Type B pancreatic cell (in vitro differentiated cells): ENCODE measurements around the gene ANKDD1A. TPM values are rescaled to one million over a fixed set of nuclear protein-coding genes. Genes with fewer than 3 reads are reported as not detected.

Experiments
- DNase-seq: peaks from one replicate; pipeline ENCODE4 v3.0.0; 2021; ENCODE audit warnings: mixed read lengths; ENCODE audit not compliant: unreplicated experiment; ENCODE audit errors: extremely low spot score
- H3K27ac Mint-ChIP-seq: 2 replicates; pipeline ENCODE4 v1.8.0; 2021; ENCODE audit warnings: mild to moderate bottlenecking, mixed read lengths
- H3K27me3 Mint-ChIP-seq: 2 replicates; pipeline ENCODE4 v1.8.0; 2021; ENCODE audit warnings: mixed read lengths
- H3K36me3 Mint-ChIP-seq: 2 replicates; pipeline ENCODE4 v1.8.0; 2021; ENCODE audit warnings: mixed read lengths
- H3K4me1 Mint-ChIP-seq: one replicate; pipeline ENCODE4 v1.8.0; 2021; ENCODE audit warnings: mixed read lengths; ENCODE audit not compliant: unreplicated experiment
- H3K4me3 Mint-ChIP-seq: 2 replicates; pipeline ENCODE4 v1.8.0; 2021; ENCODE audit warnings: mild to moderate bottlenecking, mixed read lengths
- H3K9me3 Mint-ChIP-seq: 2 replicates; pipeline ENCODE4 v1.8.0; 2021; ENCODE audit warnings: mixed read lengths
- total RNA-seq: library from RNA; stranded (reverse); gene quantifications from 2 replicates; pipeline ENCODE4 v1.2.1, GENCODE V29; 2021; ENCODE audit warnings: low replicate concordance
- TF ChIP-seq, protein P1 (sequence below): fragments of 200-600 bp; sonication (generic); conservative IDR thresholded peaks from 2 replicates; pipeline ENCODE4 v1.5.0; 2021; ENCODE audit warnings: antibody characterized with exemption, mild to moderate bottlenecking

ANKDD1A gene
- total RNA-seq, 1 donor from 2014 or later: 3.2 TPM

DNA sequence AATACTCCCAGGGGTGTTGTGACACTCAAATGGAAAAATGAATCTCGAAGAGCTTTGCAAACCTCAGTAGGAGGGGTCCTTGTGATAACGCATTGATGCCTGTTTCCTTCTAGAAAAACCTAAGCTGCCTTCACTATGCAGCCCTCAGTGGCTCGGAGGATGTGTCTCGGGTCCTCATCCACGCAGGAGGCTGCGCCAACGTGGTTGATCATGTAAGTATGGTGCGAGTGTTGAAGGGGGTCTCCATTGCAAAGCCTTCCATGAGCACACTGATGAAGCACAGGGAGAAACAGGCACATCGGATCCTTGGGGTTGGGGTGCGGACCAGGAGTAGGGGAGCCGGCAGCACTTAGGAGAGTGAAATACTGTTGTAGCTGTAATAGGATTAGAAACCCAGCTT is 22.3 kb downstream of the ANKDD1A start:
- Mint-ChIP-seq H3K27ac (no peak overlapping the region), H3K27me3 (no peaks in the 10 kb centered on the region)

DNA sequence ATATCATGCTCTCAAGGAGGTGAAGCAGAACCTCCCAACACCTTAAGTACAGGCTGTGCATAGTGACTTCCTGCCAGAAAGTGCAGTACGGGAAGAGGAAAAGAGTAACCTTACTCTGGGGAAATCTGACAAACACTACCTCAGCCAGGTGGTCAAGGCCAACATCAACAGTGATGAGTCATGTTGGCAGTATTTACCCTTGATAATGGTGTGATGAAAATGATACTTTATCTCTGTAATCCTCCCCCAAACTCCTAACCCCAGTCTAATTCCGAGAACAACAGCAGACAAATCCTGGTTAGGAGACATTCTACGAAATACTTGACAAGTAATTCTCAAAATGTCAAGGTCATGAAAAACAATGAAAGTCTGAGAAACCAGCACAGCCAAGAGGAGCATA is 26.5 kb downstream of the ANKDD1A start:
- no peaks in the 10 kb centered on the region for H3K4me1 Mint-ChIP-seq
- H3K9me3 Mint-ChIP-seq: no peaks in the 10 kb centered on the region
- no peaks in the 10 kb centered on the region for H3K27me3 Mint-ChIP-seq
- no peaks in the 10 kb centered on the region for H3K36me3 Mint-ChIP-seq
- no peak overlapping the region for H3K4me3 Mint-ChIP-seq
- TF ChIP-seq, protein P1, sequence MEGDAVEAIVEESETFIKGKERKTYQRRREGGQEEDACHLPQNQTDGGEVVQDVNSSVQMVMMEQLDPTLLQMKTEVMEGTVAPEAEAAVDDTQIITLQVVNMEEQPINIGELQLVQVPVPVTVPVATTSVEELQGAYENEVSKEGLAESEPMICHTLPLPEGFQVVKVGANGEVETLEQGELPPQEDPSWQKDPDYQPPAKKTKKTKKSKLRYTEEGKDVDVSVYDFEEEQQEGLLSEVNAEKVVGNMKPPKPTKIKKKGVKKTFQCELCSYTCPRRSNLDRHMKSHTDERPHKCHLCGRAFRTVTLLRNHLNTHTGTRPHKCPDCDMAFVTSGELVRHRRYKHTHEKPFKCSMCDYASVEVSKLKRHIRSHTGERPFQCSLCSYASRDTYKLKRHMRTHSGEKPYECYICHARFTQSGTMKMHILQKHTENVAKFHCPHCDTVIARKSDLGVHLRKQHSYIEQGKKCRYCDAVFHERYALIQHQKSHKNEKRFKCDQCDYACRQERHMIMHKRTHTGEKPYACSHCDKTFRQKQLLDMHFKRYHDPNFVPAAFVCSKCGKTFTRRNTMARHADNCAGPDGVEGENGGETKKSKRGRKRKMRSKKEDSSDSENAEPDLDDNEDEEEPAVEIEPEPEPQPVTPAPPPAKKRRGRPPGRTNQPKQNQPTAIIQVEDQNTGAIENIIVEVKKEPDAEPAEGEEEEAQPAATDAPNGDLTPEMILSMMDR: no peak
- H3K27ac Mint-ChIP-seq: no peak overlapping the region
- peak; percentile 6 for DNase-seq

More for the DNA sequence above, 22.3 kb downstream of the ANKDD1A start:
- H3K4me3 Mint-ChIP-seq: no peak overlapping the region
- no peaks in the 10 kb centered on the region for H3K9me3 Mint-ChIP-seq
- H3K4me1 Mint-ChIP-seq: no peaks in the 10 kb centered on the region
- TF ChIP-seq, protein P1: no peak
- DNase-seq: peak; percentile 39
- H3K36me3 Mint-ChIP-seq: no peaks in the 10 kb centered on the region

DNA sequence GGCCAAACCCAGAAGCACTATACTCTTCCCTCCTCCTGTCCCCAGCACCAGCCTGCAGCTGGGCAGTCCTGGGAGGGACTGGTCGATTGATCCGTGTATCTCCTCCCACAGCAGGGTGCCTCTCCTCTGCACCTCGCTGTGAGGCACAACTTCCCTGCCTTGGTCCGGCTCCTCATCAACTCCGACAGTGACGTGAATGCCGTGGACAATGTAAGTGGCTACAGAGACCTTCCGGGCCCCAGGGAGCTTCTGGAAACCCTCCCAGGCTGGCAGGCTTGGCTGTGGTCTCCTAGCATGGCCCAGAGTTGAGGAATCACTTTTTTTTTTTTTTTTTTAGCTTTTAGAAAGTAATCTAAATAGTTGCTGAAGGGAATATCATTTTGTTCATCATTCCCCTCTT is 30.7 kb downstream of the ANKDD1A start:
- Mint-ChIP-seq H3K27me3 (no peaks in the 10 kb centered on the region), H3K36me3 (no peaks in the 10 kb centered on the region), H3K9me3 (no peaks in the 10 kb centered on the region), H3K4me1 (no peaks in the 10 kb centered on the region), H3K27ac (no peak overlapping the region), H3K4me3 (no peak overlapping the region)
- DNase-seq: peak; percentile 53
- TF ChIP-seq, protein P1: no peak

DNA sequence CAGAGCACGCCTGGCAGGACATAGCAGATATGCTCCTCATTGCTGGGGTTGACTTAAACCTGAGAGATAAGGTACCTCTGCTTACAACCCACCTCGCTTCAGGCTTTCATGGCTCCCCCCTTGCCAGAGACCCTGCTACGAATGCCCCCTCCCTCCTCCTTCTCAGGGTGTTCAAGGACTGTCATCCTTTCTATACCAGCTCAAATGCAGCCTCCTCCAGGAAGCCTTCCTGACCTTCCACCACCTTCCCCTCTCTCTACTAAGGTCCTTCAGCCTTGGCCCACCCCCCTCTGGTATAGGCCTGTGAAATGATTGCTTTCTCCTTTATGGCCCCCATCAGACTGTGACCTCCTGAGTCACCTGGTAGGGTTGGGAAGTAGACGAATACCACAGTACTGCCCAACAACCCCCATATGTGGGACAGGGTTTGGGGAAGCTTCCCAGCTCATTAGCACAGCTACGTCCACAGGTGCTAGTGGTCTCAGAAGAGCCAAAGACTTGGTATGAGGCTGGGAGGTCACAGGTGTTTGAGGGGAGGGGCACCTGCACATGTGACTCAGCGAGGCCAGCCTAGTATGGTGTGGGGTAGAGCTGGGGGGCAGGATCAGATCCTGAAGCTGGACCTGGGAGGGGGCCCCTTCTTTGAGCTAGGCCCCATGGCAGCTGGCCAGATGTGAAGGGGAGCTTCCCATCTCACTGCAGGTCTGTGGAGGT is 32.0 kb downstream of the ANKDD1A start:
- peak; percentile 54 for DNase-seq

DNA sequence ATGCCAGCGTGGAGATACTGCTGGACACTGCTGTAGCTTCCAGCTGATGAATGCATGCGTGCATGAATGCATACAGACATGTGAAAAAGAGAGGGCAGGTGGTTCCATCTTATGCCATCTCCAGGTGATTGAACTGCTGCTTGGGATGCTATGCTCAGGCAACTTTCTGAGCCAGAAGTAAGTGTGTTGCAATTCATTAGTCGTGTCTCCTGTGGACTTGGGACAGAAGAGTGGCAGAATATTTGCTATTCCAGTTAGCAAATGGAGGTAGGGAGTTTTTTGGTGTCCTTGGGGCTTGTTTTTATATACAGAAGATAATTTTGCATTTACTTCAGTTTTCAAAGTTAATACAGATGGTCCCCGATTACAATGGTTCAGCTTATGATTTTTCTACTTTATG is 33.3 kb downstream of the ANKDD1A start:
- DNase-seq: no peak
- Mint-ChIP-seq H3K27me3 (no peaks in the 10 kb centered on the region), H3K4me3 (no peak overlapping the region), H3K4me1 (no peaks in the 10 kb centered on the region), H3K27ac (no peak overlapping the region), H3K9me3 (no peaks in the 10 kb centered on the region), H3K36me3 (peaks cover 3% of the 10 kb centered on the region)
- TF ChIP-seq, protein P1: no peak

More for the DNA sequence above, 32.0 kb downstream of the ANKDD1A start:
- Mint-ChIP-seq H3K36me3 (no peaks in the 10 kb centered on the region), H3K27ac (no peak overlapping the region), H3K4me1 (no peaks in the 10 kb centered on the region), H3K9me3 (no peaks in the 10 kb centered on the region), H3K27me3 (no peaks in the 10 kb centered on the region), H3K4me3 (no peak overlapping the region)
- TF ChIP-seq, protein P1: no peak
